GM21526 (cell line): ENCODE data around the gene ERVK3-1.
A peak's percentile ranks its signal among the peaks of the same experiment; 100 is the strongest.
"Not testable (repeated sequence)": the region's sequence is repeated elsewhere in the genome, so short reads cannot be mapped to it uniquely, and the experiment has no call there.

Experiments used
- ATAC-seq: cut with Tn5 transposase; IDR thresholded peaks from one replicate; pipeline ENCODE4 v1.9.1; 2021; ENCODE audit warnings: moderate library complexity; ENCODE audit not compliant: unreplicated experiment, low FRiP score

Gene ERVK3-1

GRCh38 chr19:58338825-58339558, 33.8 kb downstream of the ERVK3-1 start:
- ATAC-seq = no peak

- no peak for ATAC-seq
Measured at GRCh38 chr19:58345558-58345957, 40.4 kb downstream of the ERVK3-1 start.

GRCh38 chr19:58346961-58347929, 42.1 kb downstream of the ERVK3-1 start:
- ATAC-seq = peak; percentile 77

GRCh38 chr19:58348080-58348479, 42.9 kb downstream of the ERVK3-1 start:
- not testable (repeated sequence) for ATAC-seq

- ATAC-seq = no peak
Measured at GRCh38 chr19:58349590-58349989, 44.4 kb downstream of the ERVK3-1 start.

- ATAC-seq = no peak
Measured at GRCh38 chr19:58350001-58350861, 45.1 kb downstream of the ERVK3-1 start.

- no peak for ATAC-seq
Measured at GRCh38 chr19:58350871-58351557, 45.8 kb downstream of the ERVK3-1 start.

GRCh38 chr19:58351558-58351878, 46.3 kb downstream of the ERVK3-1 start:
- ATAC-seq = no peak

GRCh38 chr19:58351990-58352755, 47.0 kb downstream of the ERVK3-1 start:
- no peak for ATAC-seq

- no peak for ATAC-seq
Measured at GRCh38 chr19:58352760-58353671, 47.8 kb downstream of the ERVK3-1 start, which contains the start of gene A1BG. A1BG (minus strand) TSS chr19:58353492; CDS start chr19:58353437, 55 bp downstream.

GRCh38 chr19:58353717-58354477, 48.7 kb downstream of the ERVK3-1 start:
- ATAC-seq = no peak

GRCh38 chr19:58354478-58355030, 49.4 kb downstream of the ERVK3-1 start:
- no peak for ATAC-seq

GRCh38 chr19:58355215-58355796, 50.1 kb downstream of the ERVK3-1 start:
- ATAC-seq = no peak

- no peak for ATAC-seq
Measured at GRCh38 chr19:58355908-58356765, 51.0 kb downstream of the ERVK3-1 start.

- no peak for ATAC-seq
Measured at GRCh38 chr19:58356766-58357480, 51.7 kb downstream of the ERVK3-1 start.
